ENCODE data around the gene SLC12A3. TPM values are rescaled to one million over a fixed set of nuclear protein-coding genes. Genes with fewer than 3 reads are reported as not detected.

The SLC12A3 gene
- total RNA-seq, 1 donor from 2014 or later = not detected

DNA sequence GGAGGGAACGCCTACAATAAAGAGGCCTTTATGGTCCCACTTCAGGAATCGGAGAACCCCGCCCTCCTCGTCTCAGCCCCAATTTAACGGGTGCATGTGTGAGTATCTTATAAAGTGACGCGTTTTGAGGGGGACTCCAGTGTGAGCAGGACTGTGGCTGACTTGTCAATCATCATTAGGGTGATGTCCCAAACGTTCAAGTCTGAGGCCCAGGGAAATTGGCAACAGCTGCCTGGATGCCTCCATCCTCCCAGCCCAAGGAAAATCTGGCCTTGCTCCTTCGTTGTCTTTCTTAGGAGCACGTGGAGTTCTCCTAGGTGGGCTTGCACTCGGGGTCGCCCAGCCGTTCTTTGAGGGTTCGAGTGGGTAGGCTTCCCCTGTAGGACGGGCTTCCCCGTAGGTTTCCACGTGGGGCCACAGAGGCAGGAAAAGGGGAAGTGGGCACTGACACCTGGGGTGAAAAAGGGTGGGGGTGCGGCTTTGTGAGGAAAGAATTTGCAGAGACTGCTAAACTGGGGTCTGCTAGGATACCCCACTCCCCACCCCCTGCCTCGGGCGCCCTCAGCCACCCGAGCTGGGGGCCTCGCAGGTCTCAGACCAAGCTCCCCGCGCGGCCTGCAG lies 66.4 kb downstream of the SLC12A3 start:
- H3K27me3 ChIP-seq = no peaks in the 10 kb centered on the region
- peak overlapping the region; percentile 95 for H3K4me3 ChIP-seq
- H3K9me3 Mint-ChIP-seq = no peaks in the 10 kb centered on the region
- peaks cover 3% of the 10 kb centered on the region for H3K36me3 Mint-ChIP-seq
- no peaks in the 10 kb centered on the region for H3K27me3 Mint-ChIP-seq (ENCODE audit: insufficient read depth, low read depth)
- peak overlapping the region; percentile 70 for H2AFZ ChIP-seq (replicated peaks)
- TF ChIP-seq EZH2phosphoT487 (IDR thresholded peaks at IDR 0.05) (no peak), EZH2 (IDR thresholded peaks at IDR 0.05) (no peak)
- TF ChIP-seq, protein P1, sequence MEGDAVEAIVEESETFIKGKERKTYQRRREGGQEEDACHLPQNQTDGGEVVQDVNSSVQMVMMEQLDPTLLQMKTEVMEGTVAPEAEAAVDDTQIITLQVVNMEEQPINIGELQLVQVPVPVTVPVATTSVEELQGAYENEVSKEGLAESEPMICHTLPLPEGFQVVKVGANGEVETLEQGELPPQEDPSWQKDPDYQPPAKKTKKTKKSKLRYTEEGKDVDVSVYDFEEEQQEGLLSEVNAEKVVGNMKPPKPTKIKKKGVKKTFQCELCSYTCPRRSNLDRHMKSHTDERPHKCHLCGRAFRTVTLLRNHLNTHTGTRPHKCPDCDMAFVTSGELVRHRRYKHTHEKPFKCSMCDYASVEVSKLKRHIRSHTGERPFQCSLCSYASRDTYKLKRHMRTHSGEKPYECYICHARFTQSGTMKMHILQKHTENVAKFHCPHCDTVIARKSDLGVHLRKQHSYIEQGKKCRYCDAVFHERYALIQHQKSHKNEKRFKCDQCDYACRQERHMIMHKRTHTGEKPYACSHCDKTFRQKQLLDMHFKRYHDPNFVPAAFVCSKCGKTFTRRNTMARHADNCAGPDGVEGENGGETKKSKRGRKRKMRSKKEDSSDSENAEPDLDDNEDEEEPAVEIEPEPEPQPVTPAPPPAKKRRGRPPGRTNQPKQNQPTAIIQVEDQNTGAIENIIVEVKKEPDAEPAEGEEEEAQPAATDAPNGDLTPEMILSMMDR (IDR thresholded peaks at IDR 0.05) = no peak
- DNase-seq (ENCODE audit: low spot score) = peak; percentile 49
- no peaks in the 10 kb centered on the region for H3K9me3 ChIP-seq (ENCODE audit: low read depth)
- H3K4me2 ChIP-seq = peak overlapping the region; percentile 92
- H3K4me1 Mint-ChIP-seq = peaks cover 25% of the 10 kb centered on the region
- H3K4me3 Mint-ChIP-seq = peak overlapping the region; percentile 98
- H4K20me1 ChIP-seq (ENCODE audit: low read depth) = peaks cover 12% of the 10 kb centered on the region
- H3K36me3 ChIP-seq = no peaks in the 10 kb centered on the region
- H3K4me1 ChIP-seq = peaks cover 26% of the 10 kb centered on the region
- H3K79me2 ChIP-seq (ENCODE audit: low read depth) = peaks cover 28% of the 10 kb centered on the region
- H3F3A ChIP-seq (ENCODE audit: low read depth) = peaks cover 9% of the 10 kb centered on the region
- H3K27ac ChIP-seq = peak overlapping the region; percentile 47
- H3K27ac Mint-ChIP-seq = peak overlapping the region; percentile 87
- H3K9ac ChIP-seq = peak overlapping the region; percentile 96

DNA sequence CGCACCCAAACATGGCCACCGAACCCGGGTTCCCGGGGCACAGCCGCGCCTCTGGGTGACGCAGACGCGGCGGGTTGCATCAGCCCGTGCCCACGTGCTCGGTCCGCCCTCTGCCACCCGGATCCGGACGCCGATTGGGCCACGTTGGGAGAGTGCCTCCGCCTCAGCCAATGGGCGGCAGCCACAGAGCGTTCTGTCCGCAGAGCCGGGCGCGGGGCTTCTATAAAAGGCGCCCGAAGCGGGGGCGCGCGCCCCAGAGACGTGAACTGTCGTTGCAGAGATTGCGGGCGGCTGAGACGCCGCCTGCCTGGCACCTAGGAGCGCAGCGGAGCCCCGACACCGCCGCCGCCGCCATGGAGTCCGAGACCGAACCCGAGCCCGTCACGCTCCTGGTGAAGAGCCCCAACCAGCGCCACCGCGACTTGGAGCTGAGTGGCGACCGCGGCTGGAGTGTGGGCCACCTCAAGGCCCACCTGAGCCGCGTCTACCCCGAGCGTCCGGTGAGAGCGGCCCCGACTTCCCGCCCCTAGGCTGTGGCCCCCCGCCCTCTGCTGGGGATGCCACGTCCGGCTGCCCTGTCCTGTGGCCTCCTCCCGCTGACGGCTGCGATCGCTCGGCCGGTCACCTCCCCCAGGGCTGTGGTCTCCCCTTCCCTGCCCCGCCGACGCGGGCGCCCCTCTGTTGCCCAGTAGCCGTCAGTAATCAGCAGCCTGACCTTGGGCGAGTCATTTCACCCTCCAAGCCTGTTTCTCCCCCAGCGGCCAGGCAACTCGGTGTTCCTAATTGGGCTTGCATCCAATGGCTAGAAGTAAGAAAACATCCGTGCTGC lies 67.1 kb downstream of the SLC12A3 start, which contains the start of gene HERPUD1:
HERPUD1 (plus strand) TSS at position 251 of the 829 bp plus-strand sequence; CDS start at position 354, 103 bp downstream.
- Mint-ChIP-seq H3K36me3 (peaks cover 7% of the 10 kb centered on the region), H3K4me3 (peak within 1 kb of the TSS; percentile 98), H3K9me3 (no peaks in the 10 kb centered on the region), H3K27ac (peak within 1 kb of the TSS; percentile 90), H3K27me3 (ENCODE audit: insufficient read depth, low read depth) (no peaks in the 10 kb centered on the region), H3K4me1 (peaks cover 25% of the 10 kb centered on the region)
- Histone ChIP-seq H2AFZ (replicated peaks) (peak within 1 kb of the TSS; percentile 85), H3K9me3 (ENCODE audit: low read depth) (no peaks in the 10 kb centered on the region), H3K4me3 (peak within 1 kb of the TSS; percentile 95), H3K27me3 (no peaks in the 10 kb centered on the region), H3K9ac (peak within 1 kb of the TSS; percentile 96), H3K4me2 (peak within 1 kb of the TSS; percentile 92), H3K27ac (peak within 1 kb of the TSS; percentile 92), H3K79me2 (ENCODE audit: low read depth) (peaks cover 28% of the 10 kb centered on the region), H3F3A (ENCODE audit: low read depth) (peaks cover 9% of the 10 kb centered on the region), H4K20me1 (ENCODE audit: low read depth) (peaks cover 12% of the 10 kb centered on the region), H3K36me3 (no peaks in the 10 kb centered on the region), H3K4me1 (peaks cover 26% of the 10 kb centered on the region)
- peak; percentile 98 for DNase-seq (ENCODE audit: low spot score)
- TF ChIP-seq EZH2 (IDR thresholded peaks at IDR 0.05) = no peak
- TF ChIP-seq, protein P1 (IDR thresholded peaks at IDR 0.05) = peak; percentile 10

DNA sequence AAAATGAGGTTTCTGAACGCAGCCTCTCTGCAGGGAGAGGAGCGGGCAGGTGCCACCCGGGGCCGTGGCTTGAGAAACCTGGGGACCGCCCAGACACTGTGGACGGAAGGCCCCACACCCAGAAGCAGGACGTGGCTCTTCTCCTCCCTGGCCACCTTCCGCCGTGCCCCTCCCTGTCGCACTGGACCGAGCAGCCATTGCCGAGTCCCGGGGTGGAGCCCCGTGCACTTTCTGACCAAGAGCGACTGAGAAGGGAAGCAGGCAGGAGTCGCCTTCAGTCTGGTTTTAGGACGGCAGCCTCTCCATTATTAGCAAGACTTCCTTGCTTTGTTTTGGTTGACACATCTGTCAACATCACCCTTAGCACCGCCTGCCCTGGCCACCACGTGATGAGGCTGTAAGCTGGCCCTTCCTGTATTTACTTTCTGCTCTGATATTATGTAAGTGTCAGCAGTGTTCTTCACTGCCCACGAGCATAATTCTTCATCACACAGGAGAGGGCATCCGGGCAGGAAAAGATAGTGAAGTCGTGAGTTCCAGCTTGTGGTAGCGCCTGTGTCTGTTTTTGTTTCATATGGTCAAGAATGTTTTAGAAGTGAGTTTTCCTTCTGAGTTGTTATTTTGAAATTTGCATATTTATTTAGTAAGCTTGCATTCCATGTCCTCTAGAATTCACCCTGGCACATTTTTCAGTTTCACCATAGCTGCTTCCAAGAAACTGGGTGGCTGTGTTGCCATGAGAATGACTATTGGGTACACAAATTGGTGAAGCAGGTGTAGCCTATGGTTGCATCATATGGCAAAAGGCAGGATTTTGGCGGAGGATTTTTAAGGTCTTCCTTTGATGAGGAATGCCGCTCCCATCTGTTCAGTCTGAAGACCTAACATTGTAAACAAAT lies 68.0 kb downstream of the SLC12A3 start:
- H3K9me3 ChIP-seq (ENCODE audit: low read depth) = no peaks in the 10 kb centered on the region
- Mint-ChIP-seq H3K27ac (peak overlapping the region; percentile 90), H3K4me3 (peak overlapping the region; percentile 98), H3K9me3 (no peaks in the 10 kb centered on the region), H3K4me1 (peaks cover 25% of the 10 kb centered on the region), H3K27me3 (ENCODE audit: insufficient read depth, low read depth) (no peaks in the 10 kb centered on the region), H3K36me3 (peaks cover 12% of the 10 kb centered on the region)
- peaks cover 9% of the 10 kb centered on the region for H3F3A ChIP-seq (ENCODE audit: low read depth)
- peak overlapping the region; percentile 85 for H2AFZ ChIP-seq (replicated peaks)
- peak overlapping the region; percentile 96 for H3K9ac ChIP-seq
- H3K27ac ChIP-seq = peak overlapping the region; percentile 92
- peaks cover 28% of the 10 kb centered on the region for H3K79me2 ChIP-seq (ENCODE audit: low read depth)
- H3K27me3 ChIP-seq = no peaks in the 10 kb centered on the region
- H4K20me1 ChIP-seq (ENCODE audit: low read depth) = peaks cover 12% of the 10 kb centered on the region
- peaks cover 26% of the 10 kb centered on the region for H3K4me1 ChIP-seq
- no peaks in the 10 kb centered on the region for H3K36me3 ChIP-seq
- H3K4me3 ChIP-seq = peak overlapping the region; percentile 95
- H3K4me2 ChIP-seq = peak overlapping the region; percentile 92
- TF ChIP-seq, protein P1 (IDR thresholded peaks at IDR 0.05) = no peak
- TF ChIP-seq EZH2phosphoT487 (IDR thresholded peaks at IDR 0.05) = peak; percentile 14
- no peak for TF ChIP-seq EZH2 (IDR thresholded peaks at IDR 0.05)
- DNase-seq (ENCODE audit: low spot score) = peak; percentile 69
